Fibroblast of skin of back (primary cell): ENCODE measurements around the gene TXLNB.
"Not testable (repeated sequence)": the region's sequence is repeated elsewhere in the genome, so short reads cannot be mapped to it uniquely, and the experiment has no call there.

Experiments
- DNase-seq: peaks from one replicate; pipeline ENCODE4 v3.0.0-alpha.2; 2013

The TXLNB gene

GRCh38 chr6:139308936-139309603 is 17.3 kb upstream of the TXLNB start:
- DNase-seq, result no peak

DNA sequence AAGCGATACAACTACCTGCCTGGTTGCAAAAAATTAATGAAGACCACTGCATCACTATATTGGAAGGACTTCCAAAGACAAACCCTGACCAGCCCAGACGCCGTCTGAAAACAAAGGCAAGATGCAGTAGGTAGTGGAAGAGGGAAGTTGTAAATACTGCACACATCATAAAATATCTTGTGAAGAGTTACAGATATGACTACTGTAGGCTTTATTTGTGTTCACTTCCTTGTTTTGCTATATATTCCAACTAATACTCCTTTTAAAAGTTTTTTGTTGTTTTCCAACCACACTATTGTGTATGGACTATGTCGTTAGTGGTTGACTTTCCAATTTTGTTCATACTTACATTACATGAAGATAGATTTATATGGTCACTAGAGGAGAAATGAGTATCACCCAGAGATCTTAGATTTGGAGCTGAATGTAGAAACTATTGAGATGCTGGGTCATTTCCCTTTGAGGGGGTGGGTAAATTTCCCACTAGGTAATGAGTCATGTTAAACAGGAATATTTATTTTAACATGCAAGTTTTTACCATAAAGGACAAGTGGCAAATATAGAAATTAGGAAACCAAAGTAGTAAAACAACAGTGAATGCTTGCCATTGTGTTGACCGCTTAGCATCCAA is 16.6 kb upstream of the TXLNB start:
- DNase-seq, result peak; percentile 1

GRCh38 chr6:139306291-139306981 is 14.6 kb upstream of the TXLNB start:
- DNase-seq, result no peak

DNA sequence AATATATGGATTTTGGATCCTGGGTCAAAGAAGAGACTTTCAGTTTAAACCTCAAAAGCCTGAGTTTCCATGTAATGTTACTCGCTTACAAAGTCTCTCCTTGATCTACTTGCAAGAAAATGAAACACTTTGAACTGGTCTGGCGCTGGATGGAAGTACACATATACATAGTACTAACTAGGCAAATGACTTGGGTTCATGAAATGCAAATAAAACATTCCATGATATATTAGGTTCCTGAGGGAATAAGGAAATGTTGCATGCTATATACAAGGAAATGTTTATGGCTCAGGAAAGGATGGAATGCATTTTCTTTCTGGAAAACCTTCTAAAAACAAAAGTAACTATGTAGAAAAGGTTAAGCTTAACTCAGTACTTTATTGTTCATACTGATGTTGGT is 11.4 kb upstream of the TXLNB start:
- peak; percentile 36 for DNase-seq

GRCh38 chr6:139297921-139298320 is 6.1 kb upstream of the TXLNB start:
- no peak for DNase-seq

- peak; percentile 71 for DNase-seq
Measured at GRCh38 chr6:139296927-139297326, 5.1 kb upstream of the TXLNB start.

- no peak for DNase-seq
Measured at GRCh38 chr6:139295901-139296300, 4.1 kb upstream of the TXLNB start.

DNA sequence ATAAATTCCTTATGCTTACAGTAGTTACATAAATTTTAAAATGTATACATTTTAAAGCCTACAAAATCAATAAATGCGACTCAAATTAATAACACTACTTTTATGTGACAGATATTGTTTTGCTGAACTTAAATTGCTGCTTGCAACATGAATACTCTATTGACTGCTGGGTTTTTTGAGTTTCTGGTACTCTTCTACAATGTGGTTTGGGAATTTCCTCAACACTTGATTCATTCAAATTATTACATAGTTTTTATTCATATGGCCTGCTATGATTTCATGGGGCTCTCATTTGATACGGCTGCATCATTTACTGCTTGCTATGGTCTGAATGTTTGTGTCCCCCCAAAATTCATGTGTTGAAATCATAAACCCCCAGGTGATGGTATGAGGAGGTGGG is 2.3 kb upstream of the TXLNB start:
- no peak for DNase-seq

DNA sequence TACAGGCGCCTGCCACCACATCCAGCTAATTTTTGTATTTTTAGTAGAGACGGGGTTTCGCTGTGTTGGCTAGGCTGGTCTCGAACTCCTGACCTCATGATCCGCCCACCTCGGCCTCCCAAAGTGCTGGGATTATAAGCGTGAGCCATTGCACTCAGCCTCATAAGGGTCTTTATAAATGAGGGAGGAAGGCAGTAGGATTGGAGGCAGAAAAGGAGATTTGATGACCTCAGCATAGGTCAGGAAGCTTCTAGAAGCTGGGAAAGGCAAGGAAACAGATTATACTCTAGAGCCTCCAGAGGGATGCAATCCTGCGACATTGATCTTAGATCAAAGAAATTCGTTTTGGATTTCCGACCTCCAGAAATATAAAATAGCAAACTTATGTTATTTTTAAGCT is 1.4 kb upstream of the TXLNB start:
- not testable (repeated sequence) for DNase-seq

DNA sequence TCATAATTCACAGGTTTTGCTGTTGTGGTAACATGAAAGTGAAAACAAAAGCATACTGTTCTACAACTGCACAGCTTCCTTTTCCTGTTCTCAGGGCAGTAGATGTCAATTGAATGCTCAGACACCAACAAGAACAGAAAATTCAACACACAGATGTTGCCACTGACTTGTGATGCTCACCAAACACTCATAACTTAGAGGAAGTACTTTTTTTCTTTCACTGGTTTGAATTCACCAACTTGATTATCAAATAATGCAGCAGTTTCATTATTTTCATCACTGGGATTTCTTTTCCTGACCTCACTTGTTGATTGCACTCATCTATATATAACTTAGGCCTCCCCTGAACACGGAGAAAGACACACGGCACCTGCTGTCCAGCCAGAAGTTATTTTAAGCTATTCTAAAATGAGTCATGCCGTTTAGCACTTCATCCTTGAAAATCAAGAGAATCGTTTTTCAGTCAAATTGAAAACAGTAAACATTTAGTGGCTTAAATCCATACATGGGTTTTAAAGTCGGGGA is 949 bp downstream of the TXLNB start:
- peak; percentile 22 for DNase-seq

GRCh38 chr6:139289233-139289632 is 2.6 kb downstream of the TXLNB start:
- DNase-seq, result no peak

GRCh38 chr6:139288496-139289040 is 3.2 kb downstream of the TXLNB start:
- DNase-seq, result no peak

GRCh38 chr6:139287868-139288267 is 3.9 kb downstream of the TXLNB start:
- DNase-seq, result no peak

GRCh38 chr6:139286438-139286837 is 5.4 kb downstream of the TXLNB start:
- DNase-seq, result not testable (repeated sequence)

GRCh38 chr6:139285590-139285989 is 6.2 kb downstream of the TXLNB start:
- DNase-seq, result no peak

GRCh38 chr6:139284789-139285188 is 7.0 kb downstream of the TXLNB start:
- no peak for DNase-seq

DNA sequence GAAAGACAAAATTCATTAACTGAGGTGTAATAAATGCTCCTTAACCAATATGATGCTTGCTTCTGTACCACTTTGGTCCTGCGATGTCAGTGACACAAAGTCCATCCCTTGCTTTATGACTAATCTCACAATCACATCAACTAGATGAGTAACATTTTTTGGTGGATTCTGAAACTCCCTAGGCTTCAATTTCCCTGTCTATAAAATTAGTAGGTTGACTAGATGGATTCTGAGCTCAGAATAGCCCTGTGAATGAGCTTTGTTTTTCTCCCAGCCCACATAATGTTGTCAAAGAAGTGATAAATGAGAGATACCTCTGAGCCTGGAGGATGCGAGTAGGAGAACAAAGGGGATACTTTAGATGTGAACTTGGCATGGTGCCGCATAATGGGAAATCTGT is 9.1 kb downstream of the TXLNB start:
- no peak for DNase-seq

DNA sequence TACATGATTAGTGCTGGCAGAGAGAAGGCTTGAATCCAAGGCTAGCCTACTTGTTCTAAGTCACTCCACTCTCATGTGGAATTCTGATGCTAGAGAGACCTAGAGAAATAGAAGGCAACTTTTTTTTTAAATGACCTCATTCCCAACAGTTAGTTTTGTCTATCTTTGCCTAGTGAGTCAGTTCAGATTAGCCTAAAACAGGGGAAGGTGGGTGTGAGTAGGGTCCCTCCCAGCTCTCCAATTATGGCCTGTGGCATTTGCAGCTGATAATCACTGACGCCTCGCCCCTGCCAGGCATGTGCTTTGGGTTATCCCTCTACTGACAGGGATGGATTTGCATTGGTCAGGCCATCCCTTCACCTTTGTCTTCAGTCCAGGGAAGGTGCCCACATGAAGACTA is 13.6 kb downstream of the TXLNB start:
- DNase-seq, result no peak

DNA sequence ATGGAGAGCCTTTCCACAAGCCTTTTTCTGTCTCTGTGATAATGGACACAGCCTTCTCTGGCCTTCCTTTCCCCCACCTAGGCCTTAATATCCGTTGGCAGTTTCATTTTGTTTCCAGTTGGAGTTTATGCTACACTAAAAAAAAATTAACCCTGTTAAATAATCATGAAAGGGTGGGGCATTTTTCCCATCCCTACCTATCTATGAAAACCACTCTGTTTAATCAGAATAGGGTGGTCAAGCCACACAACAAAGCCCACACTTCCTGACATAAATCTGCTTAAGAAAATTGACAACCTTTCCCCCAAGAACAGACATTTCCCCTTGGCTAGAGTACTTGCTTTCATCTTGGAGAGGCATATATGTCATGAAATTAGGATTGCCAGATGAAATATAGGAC is 14.2 kb downstream of the TXLNB start:
- DNase-seq, result no peak

DNA sequence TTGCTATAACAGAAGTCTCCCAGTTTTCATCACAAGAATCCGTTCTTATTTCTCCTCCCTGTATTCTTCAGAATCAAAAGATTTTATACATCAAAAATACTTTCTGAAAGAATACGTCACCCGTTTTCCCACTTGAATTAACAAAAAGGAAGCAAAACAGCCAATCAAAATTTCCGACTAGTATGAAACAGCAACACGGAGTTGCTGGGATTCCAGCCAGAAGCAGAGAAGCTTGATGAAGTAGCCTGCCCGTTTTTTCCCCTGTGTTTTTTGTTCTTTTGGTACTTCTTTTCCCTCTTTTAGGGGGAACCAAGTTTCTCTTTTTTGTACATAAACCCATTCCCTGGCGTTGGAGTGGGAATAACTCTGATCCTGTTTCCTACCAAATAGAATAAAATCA is 14.6 kb downstream of the TXLNB start:
- no peak for DNase-seq

DNA sequence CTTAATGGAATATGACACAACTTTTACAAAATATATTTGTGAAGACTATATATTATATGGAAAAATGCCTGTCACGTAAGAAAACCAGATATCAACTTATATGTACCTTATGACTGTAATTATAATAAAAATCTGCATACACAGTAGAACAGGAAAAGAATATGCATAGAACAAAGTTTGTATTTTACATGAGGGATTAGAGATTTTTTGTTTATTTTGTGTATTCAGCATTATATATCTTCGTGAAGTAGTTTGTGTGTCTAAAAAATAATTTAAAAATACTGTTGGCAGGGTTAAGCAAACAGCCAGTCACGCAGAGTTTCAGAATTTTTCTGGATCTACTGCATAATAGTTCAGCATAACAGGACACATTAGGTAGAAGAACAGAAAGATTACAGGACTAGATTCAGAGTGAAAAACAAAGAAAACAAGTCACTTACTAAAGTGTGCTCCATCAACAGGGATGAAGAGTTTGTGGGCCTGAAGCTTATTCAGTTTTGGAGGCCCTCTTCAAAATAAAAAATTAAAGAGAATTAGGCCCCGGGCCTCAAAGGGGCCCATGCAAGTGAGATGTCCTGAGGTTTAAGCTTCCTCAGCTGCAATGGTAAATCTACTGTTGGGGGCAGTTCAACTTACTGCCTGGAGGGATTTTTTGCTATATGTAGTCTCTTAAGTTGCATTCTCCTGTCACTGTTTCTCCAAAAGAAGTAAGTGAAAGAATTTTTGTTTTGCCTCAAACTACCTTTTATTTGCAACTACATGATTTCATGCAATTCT is 16.3 kb downstream of the TXLNB start:
- DNase-seq, result no peak

DNA sequence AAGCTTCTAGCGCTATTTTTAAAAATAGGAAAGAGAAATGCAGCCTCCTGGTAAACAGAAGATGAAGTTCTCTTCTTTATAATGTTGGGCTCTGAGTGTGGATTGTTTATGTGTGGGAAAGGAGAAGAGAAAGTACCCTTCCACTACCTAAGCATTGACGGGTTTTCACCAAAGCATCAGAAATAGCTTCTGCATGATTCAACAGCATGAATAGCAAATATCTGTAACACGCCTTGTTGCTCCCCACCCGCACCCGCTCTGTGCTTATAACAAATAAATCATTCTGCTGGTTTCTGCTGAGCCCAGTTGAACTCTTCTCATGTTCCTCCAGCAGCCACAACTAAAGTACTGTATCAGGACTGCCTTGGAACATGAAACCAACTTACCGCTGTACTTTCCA is 20.7 kb downstream of the TXLNB start:
- no peak for DNase-seq

- DNase-seq, result no peak
Measured at GRCh38 chr6:139270249-139270648, 21.5 kb downstream of the TXLNB start.
